Renal pelvis (tissue), 12 donors: ENCODE measurements around the gene OR2G6. TPM values are rescaled to one million over a fixed set of nuclear protein-coding genes. Genes with fewer than 3 reads are reported as not detected.
"Not testable (repeated sequence)": the region's sequence is repeated elsewhere in the genome, so short reads cannot be mapped to it uniquely, and the experiment has no call there.

Experiments
- DNase-seq: peaks from one replicate; pipeline ENCODE4 v3.0.0-alpha.2; 2013
- long read RNA-seq, 16 experiments: transcript quantifications; one replicate each; lab custom pipeline, GENCODE V29; 2026
- polyA plus RNA-seq, 3 donors: library from polyadenylated mRNA; unstranded; fragments of 120-200 nt; gene quantifications; one replicate each; pipeline ENCODE4 v1.2.1, GENCODE V29; 2013; ENCODE audit not compliant: insufficient read length in 3 of 3

The OR2G6 gene
- polyA plus RNA-seq = under 1 TPM in 1 of 3 donors, not detected in 2; 0.05 TPM
- long read RNA-seq, donor 1 = 0 reads
- long read RNA-seq, donor 2 = 0 reads
- long read RNA-seq, donor 3 = 0 reads
- long read RNA-seq, donor 4 = 0 reads
- long read RNA-seq, donor 5 = 0 reads
- long read RNA-seq, donor 6 = 0 reads
- long read RNA-seq, donor 7 = 0 reads
- long read RNA-seq, donor 8 = 0 reads
- long read RNA-seq, donor 9 = 0 reads
- long read RNA-seq, donor 10 = 0 reads
- long read RNA-seq, donor 11 = 0 reads
- long read RNA-seq, donor 12 = 0 reads
- long read RNA-seq, donor 13 = 0 reads
- long read RNA-seq, donor 14 = 0 reads
- long read RNA-seq, donor 15 = 0 reads
- long read RNA-seq, donor 16 = 0 reads

DNA sequence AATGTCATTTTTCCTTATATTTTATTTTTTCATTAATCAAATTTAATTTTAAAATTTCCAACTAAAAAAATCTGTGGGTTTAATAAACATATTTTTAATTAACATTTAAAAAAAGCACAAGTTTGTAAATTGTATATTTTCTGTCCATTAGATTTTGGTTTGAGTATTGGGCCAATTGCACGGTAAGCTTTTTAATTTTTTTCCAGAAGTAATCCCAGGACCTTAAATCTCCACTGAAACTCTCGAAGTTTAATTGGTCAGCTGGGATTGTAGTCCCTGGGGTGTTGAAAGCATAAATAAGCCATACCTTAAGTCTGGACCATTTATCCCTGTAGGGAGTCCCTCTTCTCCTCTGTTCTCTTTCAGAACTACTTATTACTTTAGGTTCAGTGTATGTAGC is at the start of gene OR2G6:
Gene OR2G6, plus strand, starts transcription at position 301 of the 400 bp plus-strand sequence. CDS start 13,574 bp downstream, outside the sequence.
- DNase-seq = not testable (repeated sequence)

DNA sequence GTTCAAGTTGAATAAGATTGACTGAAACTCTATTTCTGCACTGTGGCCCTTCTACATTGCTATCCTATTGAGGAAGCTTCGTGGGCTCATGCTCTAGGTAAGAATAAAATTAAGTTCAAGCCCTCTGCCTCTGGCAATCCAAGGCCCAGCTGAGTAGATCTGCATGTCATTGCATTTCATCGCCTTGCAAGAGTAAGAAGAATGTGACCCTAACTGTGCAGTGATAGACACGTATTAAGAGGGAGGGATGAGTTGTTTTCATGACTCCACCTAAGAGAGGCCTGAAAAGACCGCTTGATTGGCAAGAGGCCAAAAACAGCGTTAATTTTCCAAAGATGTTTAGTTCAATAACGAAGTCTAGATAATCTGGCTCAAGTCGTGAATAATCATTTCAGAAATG is 48.8 kb upstream of the OR2G6 start:
- not testable (repeated sequence) for DNase-seq

DNA sequence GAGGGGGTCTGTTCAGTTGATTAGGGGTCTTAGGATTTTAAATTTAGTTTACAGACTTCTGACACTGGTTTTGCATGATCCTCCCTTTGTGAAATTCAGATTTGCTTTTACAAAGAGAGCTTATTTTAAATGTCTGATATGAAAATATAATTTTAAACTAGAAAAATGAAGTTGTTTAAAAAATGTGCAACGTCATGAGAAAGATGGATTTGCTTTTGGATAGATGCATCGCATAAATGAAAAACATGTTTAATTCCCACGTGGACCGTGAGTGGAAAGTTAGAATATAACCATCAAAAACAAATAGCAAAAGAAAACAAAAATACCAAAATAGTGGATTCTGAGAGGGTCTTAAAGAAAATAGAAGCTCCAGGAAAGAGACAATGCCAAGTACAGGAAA is 36.7 kb upstream of the OR2G6 start:
- DNase-seq = no peak

DNA sequence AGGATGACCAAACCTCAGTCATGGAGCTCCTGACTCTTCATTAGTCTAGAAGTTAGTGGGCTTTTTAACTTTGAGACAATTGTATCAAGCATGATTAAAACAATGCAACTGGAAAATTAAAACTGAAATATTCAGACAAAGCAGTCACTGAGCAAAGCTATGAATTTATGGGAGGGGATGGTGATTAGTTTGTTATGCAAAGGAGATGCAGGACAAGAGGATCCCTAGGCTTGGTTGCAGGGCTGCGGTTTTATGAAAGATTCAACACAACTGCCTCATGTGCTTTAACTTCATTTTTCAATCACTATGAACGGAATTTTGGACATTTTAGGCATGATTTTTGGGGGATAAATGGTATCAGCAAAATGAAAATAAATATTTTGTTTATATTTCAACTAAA is 35.8 kb upstream of the OR2G6 start:
- DNase-seq = not testable (repeated sequence)

DNA sequence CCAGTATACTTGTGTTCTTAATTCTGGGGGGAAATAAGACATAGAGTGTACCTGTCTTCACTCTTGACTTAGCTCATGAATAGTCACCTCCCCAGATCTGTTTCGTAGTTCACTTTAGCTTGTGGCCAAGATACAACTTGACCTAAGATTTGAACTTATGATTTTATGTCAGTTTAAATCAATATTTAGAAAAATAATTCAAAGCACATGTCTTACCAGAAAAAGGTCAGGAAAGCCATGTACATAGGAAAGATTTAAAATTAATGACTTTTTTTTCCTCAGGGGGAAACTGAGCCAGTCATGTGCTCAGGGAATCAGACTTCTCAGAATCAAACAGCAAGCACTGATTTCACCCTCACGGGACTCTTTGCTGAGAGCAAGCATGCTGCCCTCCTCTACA is 34.8 kb upstream of the OR2G6 start, which contains the start of gene OR2T3:
Gene OR2T3, plus strand, starts transcription at position 301 of the 400 bp plus-strand sequence. Its CDS starts 0 bp downstream, at position 301.
- DNase-seq = not testable (repeated sequence)

DNA sequence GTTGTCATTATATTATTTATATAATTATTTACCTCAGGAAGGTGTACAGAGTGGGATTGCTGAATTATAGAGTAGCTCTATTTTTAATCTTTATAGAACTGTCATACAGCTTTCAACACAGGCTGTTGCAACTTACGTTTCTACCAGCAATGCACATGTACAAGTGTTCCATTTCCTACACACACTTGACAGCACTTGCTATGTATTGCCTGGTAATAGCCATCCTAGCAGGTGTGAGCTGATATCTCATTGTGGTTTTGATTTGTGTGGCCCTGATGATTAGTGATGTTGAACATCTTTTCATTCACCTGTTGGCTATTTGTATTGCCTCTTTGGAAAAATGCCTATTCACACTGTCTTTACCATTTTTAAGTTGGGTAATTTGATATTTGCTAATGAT is 32.2 kb upstream of the OR2G6 start:
- not testable (repeated sequence) for DNase-seq

DNA sequence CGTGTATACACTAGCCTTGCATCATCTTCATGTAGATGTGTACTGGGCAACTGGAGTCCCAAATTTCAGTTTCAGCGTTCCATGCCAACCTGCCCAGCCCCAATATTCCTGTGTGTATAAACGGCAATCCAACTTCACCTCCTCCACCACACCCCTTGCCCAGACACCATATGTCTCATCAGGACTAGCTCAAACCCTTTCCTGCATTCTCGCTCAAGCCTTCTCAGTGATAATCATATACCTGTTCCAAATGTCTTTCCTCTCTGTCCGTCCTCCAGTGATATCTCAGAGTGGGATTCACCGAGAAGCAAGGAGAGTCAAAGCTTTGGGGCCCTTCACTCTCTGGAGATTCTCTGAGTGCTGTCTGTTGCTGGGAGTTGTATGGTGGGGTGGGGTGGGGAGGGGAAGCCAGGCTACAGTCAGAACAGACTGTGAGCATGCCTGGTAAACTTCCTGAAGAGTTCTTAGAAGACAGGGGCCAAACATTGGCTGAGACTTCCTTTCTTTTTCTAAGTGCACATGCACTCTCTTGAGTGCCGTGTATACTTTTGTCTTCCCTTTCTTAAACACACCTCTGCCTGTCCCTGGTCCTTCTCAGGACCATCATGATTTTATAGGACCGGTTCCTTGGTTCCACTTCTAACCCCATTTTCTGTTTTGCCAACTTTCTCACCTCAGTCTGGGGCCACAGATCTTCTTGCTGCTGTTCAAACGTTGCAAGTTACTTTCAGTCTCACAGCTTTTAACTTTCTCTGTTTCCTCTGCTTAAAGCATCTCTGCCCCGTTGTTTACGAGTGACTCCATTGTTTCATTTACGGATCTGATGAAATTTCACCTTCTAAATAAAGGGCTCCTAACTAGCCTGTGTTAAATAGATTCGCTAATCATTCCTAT is 25.9 kb upstream of the OR2G6 start:
- not testable (repeated sequence) for DNase-seq

DNA sequence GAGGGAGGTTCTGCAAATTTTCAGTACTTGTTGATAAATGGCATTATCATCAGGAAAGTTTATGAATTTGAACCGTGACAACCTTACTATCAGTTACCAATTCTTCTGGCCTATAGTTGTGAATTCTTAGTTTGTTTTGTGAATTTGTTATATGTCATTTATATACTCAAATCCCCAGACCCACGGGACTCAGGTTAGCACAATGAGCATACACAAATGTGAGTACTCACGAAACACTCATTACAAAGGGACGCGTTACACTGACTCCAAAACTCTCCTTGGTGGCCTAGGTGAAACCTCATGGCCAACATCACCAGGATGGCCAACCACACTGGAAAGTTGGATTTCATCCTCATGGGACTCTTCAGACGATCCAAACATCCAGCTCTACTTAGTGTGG is 19.6 kb upstream of the OR2G6 start, which contains the start of gene OR2T5:
Gene OR2T5, plus strand, starts transcription at position 301 of the 400 bp plus-strand sequence. Its CDS starts 0 bp downstream, at position 301.
- not testable (repeated sequence) for DNase-seq

DNA sequence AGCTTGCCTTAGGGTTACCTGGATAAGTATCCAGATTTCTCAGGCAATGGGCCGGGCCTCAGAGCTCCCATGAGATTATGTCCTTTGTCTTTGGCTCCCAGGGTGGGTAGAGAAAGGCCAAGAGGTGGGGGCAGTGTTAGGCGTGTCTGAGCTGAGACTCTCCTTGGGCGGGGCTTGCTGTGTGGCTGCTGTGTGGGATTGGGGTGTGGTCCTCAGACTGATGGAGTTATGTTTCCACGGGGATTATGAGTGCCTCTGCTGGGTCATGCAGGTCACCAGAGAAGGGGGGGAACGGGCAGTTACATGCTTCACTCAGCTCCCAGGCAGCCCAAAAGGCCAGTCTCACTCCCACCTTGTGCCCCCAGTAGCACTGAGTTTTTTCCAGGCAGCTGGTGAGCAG is 11.2 kb upstream of the OR2G6 start:
- not testable (repeated sequence) for DNase-seq

DNA sequence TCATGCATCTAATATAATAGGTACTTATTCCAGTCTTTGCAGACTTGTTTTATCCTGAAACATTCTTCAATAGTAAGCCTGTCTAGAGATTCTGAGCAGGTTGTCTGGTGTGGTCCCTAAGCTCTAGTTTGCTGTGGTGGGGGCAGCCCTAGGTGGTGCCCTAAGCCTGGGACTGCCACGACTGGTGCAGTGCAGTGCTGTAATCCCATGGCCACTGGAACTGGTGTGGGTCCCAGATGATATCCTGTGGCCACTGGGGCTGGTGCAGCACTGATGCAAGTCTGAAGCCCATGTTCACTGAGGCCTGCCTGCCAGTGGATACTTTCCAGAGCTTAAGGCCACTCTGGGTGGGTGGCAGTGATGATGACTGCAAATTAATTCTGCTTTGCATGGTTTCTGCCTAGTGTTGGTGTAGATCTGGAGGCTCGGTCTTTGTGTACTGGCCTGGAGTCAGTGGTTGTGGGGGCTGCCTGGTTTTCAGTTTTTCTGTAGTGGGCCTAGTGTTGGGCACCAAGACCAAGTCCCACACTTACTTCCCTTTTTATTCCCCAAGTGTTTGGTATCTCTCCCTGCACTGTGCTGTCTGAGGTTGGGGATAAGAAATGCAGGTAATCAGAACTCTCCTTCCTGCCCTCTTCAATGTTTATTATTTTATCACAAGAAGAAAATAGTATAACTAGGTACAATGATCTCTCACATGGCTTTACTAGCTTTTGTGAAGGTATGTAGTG is 7.4 kb upstream of the OR2G6 start:
- not testable (repeated sequence) for DNase-seq

DNA sequence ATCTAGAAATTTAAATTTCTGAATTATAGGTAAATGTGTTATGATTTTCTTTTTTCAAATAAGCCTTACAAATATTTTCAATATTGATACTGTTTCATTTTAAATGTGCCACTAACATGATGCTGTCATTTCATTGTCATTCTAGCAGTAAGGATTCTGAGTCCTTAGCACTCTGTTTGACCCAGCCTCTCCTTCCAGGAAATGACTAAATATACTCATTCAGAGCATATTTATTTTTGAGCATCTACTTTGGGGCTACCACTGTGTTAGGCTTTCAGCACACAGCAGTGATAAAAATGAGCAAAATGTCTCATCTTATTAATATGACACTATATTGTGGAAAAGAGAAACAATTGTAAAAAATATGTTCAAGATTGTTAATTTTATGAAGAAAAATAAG is 2.3 kb downstream of the OR2G6 start:
- not testable (repeated sequence) for DNase-seq

DNA sequence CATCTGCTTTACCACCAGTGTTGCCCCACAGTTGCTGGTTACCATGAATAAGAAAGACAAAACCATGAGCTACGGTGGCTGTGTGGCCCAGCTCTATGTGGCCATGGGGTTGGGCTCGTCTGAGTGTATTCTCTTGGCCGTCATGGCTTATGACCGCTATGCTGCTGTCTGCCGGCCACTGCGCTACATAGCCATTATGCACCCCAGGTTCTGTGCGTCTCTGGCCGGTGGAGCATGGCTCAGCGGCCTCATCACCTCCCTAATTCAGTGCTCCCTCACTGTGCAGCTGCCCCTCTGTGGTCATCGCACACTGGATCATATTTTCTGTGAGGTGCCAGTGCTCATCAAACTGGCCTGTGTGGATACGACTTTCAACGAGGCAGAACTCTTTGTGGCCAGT is 14.0 kb downstream of the OR2G6 start:
- no peak for DNase-seq

DNA sequence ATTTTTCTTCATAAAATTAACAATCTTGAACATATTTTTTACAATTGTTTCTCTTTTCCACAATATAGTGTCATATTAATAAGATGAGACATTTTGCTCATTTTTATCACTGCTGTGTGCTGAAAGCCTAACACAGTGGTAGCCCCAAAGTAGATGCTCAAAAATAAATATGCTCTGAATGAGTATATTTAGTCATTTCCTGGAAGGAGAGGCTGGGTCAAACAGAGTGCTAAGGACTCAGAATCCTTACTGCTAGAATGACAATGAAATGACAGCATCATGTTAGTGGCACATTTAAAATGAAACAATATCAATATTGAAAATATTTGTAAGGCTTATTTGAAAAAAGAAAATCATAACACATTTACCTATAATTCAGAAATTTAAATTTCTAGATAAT is 29.6 kb downstream of the OR2G6 start:
- DNase-seq = not testable (repeated sequence)

DNA sequence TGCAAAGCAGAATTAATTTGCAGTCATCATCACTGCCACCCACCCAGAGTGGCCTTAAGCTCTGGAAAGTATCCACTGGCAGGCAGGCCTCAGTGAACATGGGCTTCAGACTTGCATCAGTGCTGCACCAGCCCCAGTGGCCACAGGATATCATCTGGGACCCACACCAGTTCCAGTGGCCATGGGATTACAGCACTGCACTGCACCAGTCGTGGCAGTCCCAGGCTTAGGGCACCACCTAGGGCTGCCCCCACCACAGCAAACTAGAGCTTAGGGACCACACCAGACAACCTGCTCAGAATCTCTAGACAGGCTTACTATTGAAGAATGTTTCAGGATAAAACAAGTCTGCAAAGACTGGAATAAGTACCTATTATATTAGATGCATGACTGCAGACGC is 39.5 kb downstream of the OR2G6 start:
- DNase-seq = not testable (repeated sequence)

DNA sequence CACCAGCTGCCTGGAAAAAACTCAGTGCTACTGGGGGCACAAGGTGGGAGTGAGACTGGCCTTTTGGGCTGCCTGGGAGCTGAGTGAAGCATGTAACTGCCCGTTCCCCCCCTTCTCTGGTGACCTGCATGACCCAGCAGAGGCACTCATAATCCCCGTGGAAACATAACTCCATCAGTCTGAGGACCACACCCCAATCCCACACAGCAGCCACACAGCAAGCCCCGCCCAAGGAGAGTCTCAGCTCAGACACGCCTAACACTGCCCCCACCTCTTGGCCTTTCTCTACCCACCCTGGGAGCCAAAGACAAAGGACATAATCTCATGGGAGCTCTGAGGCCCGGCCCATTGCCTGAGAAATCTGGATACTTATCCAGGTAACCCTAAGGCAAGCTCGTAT is 43.2 kb downstream of the OR2G6 start:
- DNase-seq = not testable (repeated sequence)

DNA sequence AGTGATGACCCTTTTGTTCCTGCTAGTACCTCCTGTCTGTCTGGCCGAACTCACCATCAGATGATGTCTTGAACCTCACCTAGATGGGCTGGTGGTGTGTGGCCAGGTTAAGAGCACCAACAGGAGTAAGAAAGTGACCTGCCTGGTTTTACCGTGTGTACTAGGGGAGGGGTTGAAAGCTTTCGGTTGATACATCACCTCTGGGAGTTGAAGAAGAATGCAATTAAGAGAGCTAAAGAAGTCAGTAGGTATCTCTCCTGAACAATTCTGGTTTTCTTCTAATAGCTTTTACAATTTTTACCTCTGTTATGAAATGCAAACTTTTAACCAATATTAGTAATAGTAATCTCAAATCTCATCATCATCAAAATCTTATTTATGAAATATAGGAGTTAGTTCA is 54.8 kb downstream of the OR2G6 start, which contains the start of gene OR2T29:
Gene OR2T29, minus strand, starts transcription at position 101 of the 400 bp plus-strand sequence. CDS start 3,281 bp downstream, outside the sequence.
- not testable (repeated sequence) for DNase-seq

DNA sequence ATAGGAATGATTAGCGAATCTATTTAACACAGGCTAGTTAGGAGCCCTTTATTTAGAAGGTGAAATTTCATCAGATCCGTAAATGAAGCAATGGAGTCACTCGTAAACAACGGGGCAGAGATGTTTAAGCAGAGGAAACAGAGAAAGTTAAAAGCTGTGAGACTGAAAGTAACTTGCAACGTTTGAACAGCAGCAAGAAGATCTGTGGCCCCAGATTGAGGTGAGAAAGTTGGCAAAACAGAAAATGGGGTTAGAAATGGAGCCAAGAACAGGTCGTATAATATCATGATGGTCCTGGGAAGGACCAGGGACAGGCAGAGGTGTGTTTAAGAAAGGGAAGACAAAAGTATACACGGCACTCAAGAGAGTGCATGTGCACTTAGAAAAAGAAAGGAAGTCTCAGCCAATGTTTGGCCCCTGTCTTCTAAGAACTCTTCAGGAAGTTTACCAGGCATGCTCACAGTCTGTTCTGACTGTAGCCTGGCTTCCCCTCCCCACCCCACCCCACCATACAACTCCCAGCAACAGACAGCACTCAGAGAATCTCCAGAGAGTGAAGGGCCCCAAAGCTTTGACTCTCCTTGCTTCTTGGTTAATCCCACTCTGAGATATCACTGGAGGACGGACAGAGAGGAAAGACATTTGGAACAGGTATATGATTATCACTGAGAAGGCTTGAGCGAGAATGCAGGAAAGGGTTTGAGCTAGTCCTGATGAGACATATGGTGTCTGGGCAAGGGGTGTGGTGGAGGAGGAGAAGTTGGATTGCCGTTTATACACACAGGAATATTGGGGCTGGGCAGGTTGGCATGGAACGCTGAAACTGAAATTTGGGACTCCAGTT is 57.9 kb downstream of the OR2G6 start:
- DNase-seq = not testable (repeated sequence)

DNA sequence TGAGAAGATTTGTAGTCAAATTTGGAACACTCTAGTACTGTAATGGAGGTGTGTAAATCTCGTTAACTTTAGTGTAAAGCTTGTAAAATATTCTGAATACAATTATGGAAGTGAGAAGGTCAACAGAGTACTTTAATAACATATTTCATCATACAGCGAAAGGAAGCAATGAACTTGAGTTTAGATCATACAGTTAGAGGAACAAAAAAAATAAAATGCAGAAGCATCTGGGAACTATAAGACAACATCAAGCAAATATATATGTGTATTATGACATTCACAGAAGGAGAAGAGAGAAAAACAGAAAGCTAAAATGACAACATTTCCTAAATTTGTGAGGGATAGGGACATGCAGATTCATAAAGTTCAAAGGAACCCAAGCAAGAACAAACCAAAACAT is 61.2 kb downstream of the OR2G6 start:
- not testable (repeated sequence) for DNase-seq

DNA sequence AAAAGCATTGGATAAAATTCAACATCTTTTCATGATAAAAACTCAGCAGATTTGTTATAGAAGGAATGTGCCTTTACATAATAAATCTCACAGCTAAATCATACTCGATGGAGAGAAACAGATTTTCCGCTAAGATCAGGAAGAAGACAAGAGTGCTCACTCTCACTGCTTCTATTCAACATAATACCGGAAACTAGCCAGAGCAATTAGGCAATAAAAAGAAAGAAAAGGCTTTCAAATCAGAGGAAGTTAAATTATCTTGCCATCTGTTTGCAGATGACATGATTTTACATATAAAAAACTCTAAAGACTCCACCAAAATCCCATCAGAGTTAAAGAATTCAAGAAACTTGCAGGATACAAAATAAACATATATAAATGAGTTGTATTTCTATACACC is 62.9 kb downstream of the OR2G6 start:
- not testable (repeated sequence) for DNase-seq

DNA sequence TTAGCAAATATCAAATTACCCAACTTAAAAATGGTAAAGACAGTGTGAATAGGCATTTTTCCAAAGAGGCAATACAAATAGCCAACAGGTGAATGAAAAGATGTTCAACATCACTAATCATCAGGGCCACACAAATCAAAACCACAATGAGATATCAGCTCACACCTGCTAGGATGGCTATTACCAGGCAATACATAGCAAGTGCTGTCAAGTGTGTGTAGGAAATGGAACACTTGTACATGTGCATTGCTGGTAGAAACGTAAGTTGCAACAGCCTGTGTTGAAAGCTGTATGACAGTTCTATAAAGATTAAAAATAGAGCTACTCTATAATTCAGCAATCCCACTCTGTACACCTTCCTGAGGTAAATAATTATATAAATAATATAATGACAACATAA is 64.2 kb downstream of the OR2G6 start:
- not testable (repeated sequence) for DNase-seq

DNA sequence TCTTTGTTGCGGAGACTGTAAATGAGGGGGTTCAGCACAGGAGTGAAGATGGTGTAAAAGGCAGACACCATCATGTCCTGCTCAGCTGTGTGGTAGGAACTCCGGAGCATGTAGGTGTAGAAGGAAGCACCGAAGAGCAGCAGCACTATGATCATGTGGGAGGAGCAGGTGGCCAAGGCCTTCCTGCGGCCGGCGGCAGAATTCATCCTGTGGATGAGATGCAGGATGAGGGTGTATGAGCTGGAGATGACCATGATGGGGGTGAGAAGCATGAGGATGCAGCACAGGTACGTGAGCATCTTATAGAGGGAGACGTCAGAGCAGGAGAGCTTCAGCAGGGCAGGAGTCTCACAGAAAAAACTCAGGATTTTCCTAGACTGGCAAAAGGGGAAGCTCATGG is 66.0 kb downstream of the OR2G6 start:
- not testable (repeated sequence) for DNase-seq
